Transverse colon (tissue), 4 donors: ENCODE results near the gene CPA2. TPM values are rescaled to one million over a fixed set of nuclear protein-coding genes. Genes with fewer than 3 reads are reported as not detected.

Experiments used
- DNase-seq: peaks from one replicate; pipeline ENCODE4 v3.0.0-alpha.2; 2019
- H3K27ac ChIP-seq, 4 donors: fragments of 200-600 bp; sonication (generic); 2 replicates each; pipeline ENCODE4 v1.5.1; 2016 to 2018; ENCODE audit warnings: inconsistent platforms in 4 of 4
- H3K27me3 ChIP-seq: fragments of 200-600 bp; sonication (generic); 2 replicates; pipeline ENCODE4 v1.5.1; 2017; ENCODE audit warnings: inconsistent platforms
- H3K36me3 ChIP-seq, 4 donors: fragments of 200-600 bp; sonication (generic); 2 replicates each; pipeline ENCODE4 v1.5.1; 2017 to 2019; ENCODE audit warnings: inconsistent platforms in 4 of 4
- H3K4me1 ChIP-seq, 4 donors: fragments of 200-600 bp; sonication (generic); 2 replicates each; pipeline ENCODE4 v1.5.1; 2017 to 2020; ENCODE audit warnings: inconsistent platforms in 4 of 4
- H3K4me3 ChIP-seq, 4 donors: fragments of 200-600 bp; sonication (generic); 1 replicate in 1 of 4; 2 replicates in 3 of 4; pipeline versions ENCODE4 v1.5.1 to v1.6.1; 2017 to 2019; ENCODE audit warnings: inconsistent platforms in 4 of 4
- H3K9me3 ChIP-seq, 2 donors: fragments of 200-600 bp; sonication (generic); 2 replicates each; pipeline ENCODE4 v1.5.1; 2017 to 2019; ENCODE audit warnings: inconsistent platforms in 2 of 2
- CTCF ChIP-seq, 5 experiments: fragments of 200-600 bp in 3 of 5; fragments of 450-650 bp in 2 of 5; sonication (generic) in 3 of 5; IDR thresholded peaks; 1 replicate in 2 of 5; 2 replicates in 3 of 5; pipeline ENCODE4 v1.5.1; 2016 to 2017; ENCODE audit warnings: antibody characterized with exemption in 5 of 5, inconsistent platforms in 3 of 5, mild to moderate bottlenecking in 2 of 5, moderate library complexity in 1 of 5
- EP300 ChIP-seq: sonication (generic); formaldehyde crosslinking; IDR thresholded peaks from one replicate; pipeline ENCODE4 v1.6.1; 2017; ENCODE audit warnings: antibody characterized with exemption, low read depth
- POLR2A ChIP-seq: fragments of 450-650 bp; IDR thresholded peaks from one replicate; pipeline ENCODE4 v1.6.1; 2016; ENCODE audit warnings: antibody characterized with exemption, mild to moderate bottlenecking, moderate library complexity
- POLR2AphosphoS5 ChIP-seq, 3 donors: sonication (generic); formaldehyde crosslinking; IDR thresholded peaks; one replicate each; pipeline ENCODE4 v1.6.1; 2016; ENCODE audit warnings: antibody characterized with exemption in 3 of 3
- WGBS, 2 donors: methylation state at CpG; one replicate each; pipeline ENCODE4 v1.1.5; 2018; ENCODE audit warnings: low coverage in 1 of 2; 5-methylcytosine and 5-hydroxymethylcytosine counted together
- in situ Hi-C, 4 donors: fragments of 200-750 bp; cut with MboI; loops; one replicate each; pipeline versions ENCODE4 v1.15.0 to v1.15.1; 2017; ENCODE audit warnings: low sequenced_read_pairs in 3 of 4, low pct_ligation_motif_present in 1 of 4, low pct_unique_long_range_greater_than_20kb in 1 of 4
- intact Hi-C: fragments of 100-400 bp; cut with DNase I; formaldehyde crosslinking; loops from one replicate; pipeline ENCODE4 v1.15.1; 2023; ENCODE audit warnings: low total_unique reads
- total RNA-seq, 4 donors: library from RNA; depleted of rRNA; stranded (reverse); fragments of >200 nt; gene quantifications; one replicate each; pipeline ENCODE4 v1.1.0, GENCODE V29; 2016

CPA2 gene
- total RNA-seq, 4 donors from 2014 or later = 0.48 to 1.6 TPM; not detected in 2

GRCh38 chr7:130281260-130281659, 14.6 kb downstream of the CPA2 start:
- whole genome bisulfite sequencing, 2 donors = 80% methylated on average over 1 of the region's 1 CpG; no CpG with 5 or more reads in 1 of the 2 donors
- intact Hi-C loops = no loop called here
- no peak for DNase-seq

GRCh38 chr7:130286881-130287280, 20.2 kb downstream of the CPA2 start:
- in situ Hi-C loops (loop anchor here in 1 of 4 donors (25.0 kb wide), 1 partner anchor 200 kb away; the partner anchor contains the start of gene MEST), intact Hi-C loops (no loop called here)
- no peak overlapping the region for H3K4me3 ChIP-seq
- DNase-seq = no peak
- no peaks in the 10 kb centered on the region for H3K9me3 ChIP-seq
- TF ChIP-seq POLR2A = no peak
- TF ChIP-seq EP300 = no peak
- TF ChIP-seq CTCF (IDR thresholded peaks at IDR 0.05) = no peak
- TF ChIP-seq POLR2AphosphoS5 (IDR thresholded peaks at IDR 0.05) = no peak
- H3K27ac ChIP-seq = no peak overlapping the region
- H3K27me3 ChIP-seq = no peaks in the 10 kb centered on the region
- WGBS, 2 donors = 77% methylated on average over 1 of the region's 1 CpG; no CpG with 5 or more reads in 1 of the 2 donors
- no peaks in the 10 kb centered on the region for H3K36me3 ChIP-seq
- no peaks in the 10 kb centered on the region for H3K4me1 ChIP-seq

More at GRCh38 chr7:130281260-130281659, 14.6 kb downstream of the CPA2 start:
- no peak for TF ChIP-seq CTCF (IDR thresholded peaks at IDR 0.05)
- TF ChIP-seq POLR2AphosphoS5 (IDR thresholded peaks at IDR 0.05) = no peak
- TF ChIP-seq POLR2A = no peak
- no peak for TF ChIP-seq EP300
- peaks cover 0 to 8% (median 0%) of the 10 kb centered on the region in 4 donors for H3K4me1 ChIP-seq
- no peaks in the 10 kb centered on the region for H3K9me3 ChIP-seq
- H3K4me3 ChIP-seq = no peak overlapping the region
- no peaks in the 10 kb centered on the region for H3K36me3 ChIP-seq
- no peaks in the 10 kb centered on the region for H3K27me3 ChIP-seq
- in situ Hi-C loops = loop anchor here in 1 of 4 donors (25.0 kb wide), 1 partner anchor 206 kb away; the partner anchor contains the start of gene MEST
- no peak overlapping the region for H3K27ac ChIP-seq

GRCh38 chr7:130288168-130288567, 21.5 kb downstream of the CPA2 start:
- DNase-seq = no peak

GRCh38 chr7:130288829-130289228, 22.2 kb downstream of the CPA2 start:
- intact Hi-C loops = no loop called here

More at GRCh38 chr7:130288168-130288567, 21.5 kb downstream of the CPA2 start:
- H3K36me3 ChIP-seq = no peaks in the 10 kb centered on the region
- no peak for TF ChIP-seq POLR2AphosphoS5 (IDR thresholded peaks at IDR 0.05)
- no peak for TF ChIP-seq POLR2A
- TF ChIP-seq CTCF (IDR thresholded peaks at IDR 0.05) = no peak
- H3K27ac ChIP-seq = no peak overlapping the region
- no peaks in the 10 kb centered on the region for H3K4me1 ChIP-seq
- in situ Hi-C loops = loop anchor here in 1 of 4 donors (25.0 kb wide), 1 partner anchor 199 kb away; the partner anchor contains the start of gene MEST
- H3K9me3 ChIP-seq = no peaks in the 10 kb centered on the region
- 93 to 100% methylated on average over 4 of the region's 4 CpGs for WGBS, 2 donors
- no peaks in the 10 kb centered on the region for H3K27me3 ChIP-seq
- H3K4me3 ChIP-seq = no peak overlapping the region
- intact Hi-C loops = no loop called here

More at GRCh38 chr7:130288829-130289228, 22.2 kb downstream of the CPA2 start:
- DNase-seq = no peak
- H3K9me3 ChIP-seq = no peaks in the 10 kb centered on the region
- no peak overlapping the region for H3K4me3 ChIP-seq
- H3K27me3 ChIP-seq = no peaks in the 10 kb centered on the region
- no peaks in the 10 kb centered on the region for H3K4me1 ChIP-seq
- H3K36me3 ChIP-seq = no peaks in the 10 kb centered on the region
- H3K27ac ChIP-seq = no peak overlapping the region
- TF ChIP-seq EP300 = no peak
- no peak for TF ChIP-seq CTCF (IDR thresholded peaks at IDR 0.05)
- TF ChIP-seq POLR2A = no peak
- TF ChIP-seq POLR2AphosphoS5 (IDR thresholded peaks at IDR 0.05) = no peak
- in situ Hi-C loops = loop anchor here in 1 of 4 donors (25.0 kb wide), 1 partner anchor 198 kb away; the partner anchor contains the start of gene MEST
- 71 to 73% methylated on average over 5 of the region's 5 CpGs for WGBS, 2 donors
